HCT116 (cell line): ENCODE results near the gene PPP1R1B.

ENCODE experiments used
- EZH2 ChIP-seq: fragments of 200-600 bp; sonication (generic); IDR thresholded peaks from 2 replicates; pipeline ENCODE4 v1.6.1; 2017; ENCODE audit warnings: antibody characterized with exemption, mixed run types
- EZH2phosphoT487 ChIP-seq: fragments of 200-600 bp; IDR thresholded peaks from 2 replicates; pipeline ENCODE4 v1.6.1; 2018; ENCODE audit warnings: antibody characterized with exemption, borderline replicate concordance
- POLR2A ChIP-seq: IDR thresholded peaks from 2 replicates; pipeline ENCODE4 v1.7.0; 2011; ENCODE audit warnings: borderline replicate concordance; ENCODE audit not compliant: insufficient read depth, insufficient read length; ENCODE audit errors: extremely low read depth
- RAD21 ChIP-seq: IDR thresholded peaks from 2 replicates; pipeline ENCODE4 v1.6.1; 2012; ENCODE audit warnings: low read depth, mild to moderate bottlenecking
- REST ChIP-seq: IDR thresholded peaks from 2 replicates; pipeline ENCODE4 v1.6.1; 2012; ENCODE audit warnings: low read depth
- SIN3A ChIP-seq: IDR thresholded peaks from 2 replicates; pipeline ENCODE4 v1.6.1; 2012; ENCODE audit warnings: low read depth
- SP1 ChIP-seq: IDR thresholded peaks from 2 replicates; pipeline ENCODE4 v1.6.1; 2012; ENCODE audit warnings: low read depth
- TF ChIP-seq, protein P1 (sequence below), 3 experiments: fragments of 200-600 bp in 1 of 3; sonication (generic) in 1 of 3; IDR thresholded peaks in 2 of 3; conservative IDR thresholded peaks in 1 of 3; 2 replicates each; pipeline ENCODE4 v1.5.1; 2012 to 2017; ENCODE audit warnings: low read depth in 2 of 3, low read length in 2 of 3, antibody characterized with exemption in 1 of 3, borderline replicate concordance in 1 of 3, control low read depth in 1 of 3, mild to moderate bottlenecking in 1 of 3, mixed read lengths in 1 of 3, mixed run types in 1 of 3, moderate library complexity in 1 of 3; ENCODE audit not compliant: insufficient read depth in 1 of 3
- TF ChIP-seq, protein P2 (sequence below): IDR thresholded peaks from 2 replicates; pipeline ENCODE4 v1.6.1; 2011; ENCODE audit warnings: mild to moderate bottlenecking, low read length, moderate library complexity; ENCODE audit not compliant: insufficient replicate concordance; ENCODE audit errors: extremely low read depth
- TF ChIP-seq, protein P3 (sequence below): IDR thresholded peaks from 2 replicates; pipeline ENCODE4 v1.6.1; 2012

DNA sequence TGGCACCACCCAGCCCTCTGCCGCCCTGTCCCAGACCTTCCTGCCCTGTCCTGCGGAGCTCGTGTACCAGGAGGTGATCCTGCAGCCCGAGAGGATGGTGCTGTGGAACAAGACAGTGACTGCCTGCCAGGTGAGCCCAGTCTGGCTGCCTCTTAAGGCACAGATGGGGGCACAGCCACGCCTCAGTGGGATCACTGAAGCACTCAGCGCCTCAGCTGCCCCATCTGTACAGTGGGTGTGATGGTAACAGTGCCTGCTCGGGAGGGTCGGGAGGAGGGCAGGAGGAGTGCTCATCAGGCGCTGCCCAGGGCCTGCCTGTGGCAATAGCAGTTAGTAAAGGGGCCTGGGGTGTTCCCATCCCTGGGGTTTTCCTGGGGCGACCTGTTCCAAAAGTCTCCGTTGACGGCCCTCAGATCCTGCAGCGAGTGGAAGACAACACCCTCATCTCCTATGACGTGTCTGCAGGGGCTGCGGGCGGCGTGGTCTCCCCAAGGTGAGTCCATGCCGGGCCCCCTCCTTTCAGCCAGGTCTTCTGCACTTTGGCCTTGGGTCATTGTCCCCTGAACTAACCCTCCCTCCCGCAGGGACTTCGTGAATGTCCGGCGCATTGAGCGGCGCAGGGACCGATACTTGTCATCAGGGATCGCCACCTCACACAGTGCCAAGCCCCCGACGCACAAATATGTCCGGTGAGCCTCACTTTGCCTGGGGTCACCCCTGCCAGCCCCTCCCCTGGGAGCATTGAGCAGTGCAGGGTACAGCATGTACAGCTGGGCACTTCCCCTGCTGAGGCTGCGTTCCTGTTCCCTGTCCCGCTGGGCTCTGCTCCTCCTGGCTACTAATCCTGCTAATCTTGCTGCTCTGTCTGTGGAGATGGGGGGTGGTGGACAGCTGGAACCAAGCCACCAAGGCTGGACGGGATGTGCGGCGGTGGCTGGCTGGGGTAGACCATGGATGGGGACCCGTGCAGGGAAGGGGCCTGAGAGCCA is 33.9 kb downstream of the PPP1R1B start:
- TF ChIP-seq, protein P1, sequence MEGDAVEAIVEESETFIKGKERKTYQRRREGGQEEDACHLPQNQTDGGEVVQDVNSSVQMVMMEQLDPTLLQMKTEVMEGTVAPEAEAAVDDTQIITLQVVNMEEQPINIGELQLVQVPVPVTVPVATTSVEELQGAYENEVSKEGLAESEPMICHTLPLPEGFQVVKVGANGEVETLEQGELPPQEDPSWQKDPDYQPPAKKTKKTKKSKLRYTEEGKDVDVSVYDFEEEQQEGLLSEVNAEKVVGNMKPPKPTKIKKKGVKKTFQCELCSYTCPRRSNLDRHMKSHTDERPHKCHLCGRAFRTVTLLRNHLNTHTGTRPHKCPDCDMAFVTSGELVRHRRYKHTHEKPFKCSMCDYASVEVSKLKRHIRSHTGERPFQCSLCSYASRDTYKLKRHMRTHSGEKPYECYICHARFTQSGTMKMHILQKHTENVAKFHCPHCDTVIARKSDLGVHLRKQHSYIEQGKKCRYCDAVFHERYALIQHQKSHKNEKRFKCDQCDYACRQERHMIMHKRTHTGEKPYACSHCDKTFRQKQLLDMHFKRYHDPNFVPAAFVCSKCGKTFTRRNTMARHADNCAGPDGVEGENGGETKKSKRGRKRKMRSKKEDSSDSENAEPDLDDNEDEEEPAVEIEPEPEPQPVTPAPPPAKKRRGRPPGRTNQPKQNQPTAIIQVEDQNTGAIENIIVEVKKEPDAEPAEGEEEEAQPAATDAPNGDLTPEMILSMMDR (IDR thresholded peaks at IDR 0.05 in 2 of 3, conservative IDR thresholded peaks at IDR 0.05 in 1 of 3; ENCODE audit: borderline replicate concordance in 1 of 3, insufficient read depth in 1 of 3, low read depth in 2 of 3, low read length in 2 of 3), result no peak
- TF ChIP-seq POLR2A, result no peak
- TF ChIP-seq, protein P2, sequence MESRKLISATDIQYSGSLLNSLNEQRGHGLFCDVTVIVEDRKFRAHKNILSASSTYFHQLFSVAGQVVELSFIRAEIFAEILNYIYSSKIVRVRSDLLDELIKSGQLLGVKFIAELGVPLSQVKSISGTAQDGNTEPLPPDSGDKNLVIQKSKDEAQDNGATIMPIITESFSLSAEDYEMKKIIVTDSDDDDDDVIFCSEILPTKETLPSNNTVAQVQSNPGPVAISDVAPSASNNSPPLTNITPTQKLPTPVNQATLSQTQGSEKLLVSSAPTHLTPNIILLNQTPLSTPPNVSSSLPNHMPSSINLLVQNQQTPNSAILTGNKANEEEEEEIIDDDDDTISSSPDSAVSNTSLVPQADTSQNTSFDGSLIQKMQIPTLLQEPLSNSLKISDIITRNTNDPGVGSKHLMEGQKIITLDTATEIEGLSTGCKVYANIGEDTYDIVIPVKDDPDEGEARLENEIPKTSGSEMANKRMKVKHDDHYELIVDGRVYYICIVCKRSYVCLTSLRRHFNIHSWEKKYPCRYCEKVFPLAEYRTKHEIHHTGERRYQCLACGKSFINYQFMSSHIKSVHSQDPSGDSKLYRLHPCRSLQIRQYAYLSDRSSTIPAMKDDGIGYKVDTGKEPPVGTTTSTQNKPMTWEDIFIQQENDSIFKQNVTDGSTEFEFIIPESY, result no peak
- no peak for TF ChIP-seq SIN3A
- no peak for TF ChIP-seq RAD21
- no peak for TF ChIP-seq REST
- TF ChIP-seq EZH2phosphoT487, result no peak
- TF ChIP-seq EZH2, result no peak
- TF ChIP-seq, protein P3, sequence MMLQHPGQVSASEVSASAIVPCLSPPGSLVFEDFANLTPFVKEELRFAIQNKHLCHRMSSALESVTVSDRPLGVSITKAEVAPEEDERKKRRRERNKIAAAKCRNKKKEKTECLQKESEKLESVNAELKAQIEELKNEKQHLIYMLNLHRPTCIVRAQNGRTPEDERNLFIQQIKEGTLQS, result no peak
- no peak for TF ChIP-seq SP1
